HepG2 (cell line): ENCODE data around the gene UBE2M. TPM values are rescaled to one million over a fixed set of nuclear protein-coding genes. Genes with fewer than 3 reads are reported as not detected.

Experiments used
- CAMTA2 ChIP-seq: sonication (generic); formaldehyde crosslinking; IDR thresholded peaks from 2 replicates; pipeline ENCODE4 v1.4.0; 2020; ENCODE audit warnings: mild to moderate bottlenecking, missing genetic modification reagents, borderline replicate concordance
- CBX1 ChIP-seq: IDR thresholded peaks from one replicate; pipeline ENCODE4 v1.6.1; 2016; ENCODE audit warnings: antibody characterized with exemption, low read depth
- CHD4 ChIP-seq: fragments of 200-600 bp; sonication (generic); IDR thresholded peaks from 2 replicates; pipeline ENCODE4 v1.7.0; 2017; ENCODE audit warnings: mild to moderate bottlenecking, low read length, borderline replicate concordance
- ELF3 ChIP-seq: IDR thresholded peaks from 2 replicates; pipeline ENCODE4 v1.6.1; 2016; ENCODE audit warnings: missing genetic modification reagents, missing compliant biosample characterization
- GATA4 ChIP-seq: sonication (generic); IDR thresholded peaks from 2 replicates; pipeline ENCODE4 v1.6.1; 2016; ENCODE audit warnings: antibody characterized with exemption, low read depth, borderline replicate concordance
- HNF1B ChIP-seq: sonication (generic); formaldehyde crosslinking; IDR thresholded peaks from 2 replicates; pipeline ENCODE4 v1.5.1; 2020; ENCODE audit warnings: mild to moderate bottlenecking, moderate library complexity, missing genetic modification reagents
- MTA3 ChIP-seq: sonication (generic); formaldehyde crosslinking; IDR thresholded peaks from 2 replicates; pipeline ENCODE4 v1.4.0; 2020; ENCODE audit warnings: missing genetic modification reagents
- MYPOP ChIP-seq: sonication (generic); formaldehyde crosslinking; IDR thresholded peaks from 2 replicates; pipeline ENCODE4 v1.8.1; 2023; ENCODE audit warnings: mild to moderate bottlenecking, moderate library complexity, missing genetic modification reagents
- POGK ChIP-seq: sonication (generic); formaldehyde crosslinking; conservative IDR thresholded peaks from 2 replicates; pipeline ENCODE4 v1.8.0; 2022; ENCODE audit warnings: mild to moderate bottlenecking, moderate library complexity, missing genetic modification reagents
- RAD51 ChIP-seq: fragments of 450-650 bp; IDR thresholded peaks from 2 replicates; pipeline ENCODE4 v1.6.1; 2016; ENCODE audit warnings: borderline replicate concordance
- TBL1XR1 ChIP-seq: fragments of 150-350 bp; IDR thresholded peaks from 2 replicates; pipeline ENCODE4 v1.6.1; 2014; ENCODE audit warnings: borderline replicate concordance, low read length; ENCODE audit not compliant: partially characterized antibody
- TIGD3 ChIP-seq: sonication (generic); formaldehyde crosslinking; IDR thresholded peaks from 2 replicates; pipeline ENCODE4 v1.5.1; 2020; ENCODE audit warnings: mild to moderate bottlenecking, missing genetic modification reagents, borderline replicate concordance
- UBTF ChIP-seq: sonication (generic); formaldehyde crosslinking; IDR thresholded peaks from 2 replicates; pipeline ENCODE4 v1.4.0; 2020; ENCODE audit warnings: mild to moderate bottlenecking, missing genetic modification reagents
- ZNF333 ChIP-seq: sonication (generic); formaldehyde crosslinking; IDR thresholded peaks from 2 replicates; pipeline ENCODE4 v1.4.0; 2020; ENCODE audit warnings: mild to moderate bottlenecking, missing genetic modification reagents, borderline replicate concordance
- ZNF383 ChIP-seq: sonication (generic); formaldehyde crosslinking; IDR thresholded peaks from 2 replicates; pipeline ENCODE4 v1.4.0; 2020; ENCODE audit warnings: missing genetic modification reagents, mild to moderate bottlenecking, borderline replicate concordance
- ZNF549 ChIP-seq: sonication (generic); formaldehyde crosslinking; IDR thresholded peaks from 2 replicates; pipeline ENCODE4 v1.5.0; 2020; ENCODE audit warnings: missing genetic modification reagents
- ZNF558 ChIP-seq: sonication (generic); formaldehyde crosslinking; IDR thresholded peaks from 2 replicates; pipeline ENCODE4 v1.9.0; 2022; ENCODE audit warnings: mild to moderate bottlenecking, missing genetic modification reagents, borderline replicate concordance
- ZNF572 ChIP-seq: sonication (generic); formaldehyde crosslinking; IDR thresholded peaks from 2 replicates; pipeline ENCODE4 v1.5.1; 2020; ENCODE audit warnings: mild to moderate bottlenecking, missing genetic modification reagents
- ZNF580 ChIP-seq: IDR thresholded peaks from 2 replicates; pipeline ENCODE4 v1.6.1; 2016; ENCODE audit warnings: low read depth, borderline replicate concordance
- ZNF709 ChIP-seq: sonication (generic); formaldehyde crosslinking; IDR thresholded peaks from 2 replicates; pipeline ENCODE4 v1.5.0; 2020; ENCODE audit warnings: mild to moderate bottlenecking, missing genetic modification reagents
- polyA plus RNA-seq, 8 experiments: library from polyadenylated mRNA; depleted of rRNA in 3 of 8; stranded (reverse) in 7 of 8; unstranded in 1 of 8; fragments of >200 nt; fragmentation: Illumina TruSeq in 4 of 8; extraction: Trizol in 4 of 8; gene quantifications; 2 replicates each; pipeline versions ENCODE4 v1.2.1 to v1.2.3, GENCODE V29; 2011 to 2016; ENCODE audit warnings: low read depth in 4 of 8, missing spikeins in 1 of 8, mixed read lengths in 1 of 8; ENCODE audit not compliant: insufficient read depth in 1 of 8
- total RNA-seq, 5 experiments: library from RNA; depleted of rRNA; stranded (reverse); fragments of >200 nt; fragmentation: Illumina TruSeq; extraction: Trizol; gene quantifications; 2 replicates each; pipeline ENCODE4 v1.2.3, GENCODE V29; 2016; ENCODE audit warnings: low read depth in 1 of 5

Gene UBE2M
- total and polyA plus RNA-seq, 2 of the 13 experiments (the other 11 are each of a cell fraction or from before 2014, with no cell fraction given): 36.2 to 50.3 TPM

- peak; percentile 60 for TF ChIP-seq POGK (CRISPR knock-in tag)
- 0 out of 2 replicates have a peak, but pooled peaks have one; percentile 27 for TF ChIP-seq CAMTA2
- peak; percentile 90 for TF ChIP-seq CBX1
- TF ChIP-seq UBTF (CRISPR knock-in tag): peak; percentile 54; the same call in 1 of the 2 replicates
- no peak; the same call in 1 of the 2 replicates for TF ChIP-seq TIGD3 (CRISPR knock-in tag)
- TF ChIP-seq GATA4: 0 out of 2 replicates have a peak, but pooled peaks have one; percentile 29
- no peak for TF ChIP-seq HNF1B (CRISPR knock-in tag)
- no peak for TF ChIP-seq MTA3
- TF ChIP-seq ZNF558 (CRISPR knock-in tag): no peak; the same call in 1 of the 2 replicates
- no peak for TF ChIP-seq ZNF580
- no peak for TF ChIP-seq ZNF549 (CRISPR knock-in tag)
- TF ChIP-seq ZNF709 (CRISPR knock-in tag): no peak
- TF ChIP-seq ZNF572: no peak
- TF ChIP-seq RAD51: no peak
- TF ChIP-seq ZNF383 (CRISPR knock-in tag): no peak
- no peak for TF ChIP-seq ZNF333 (CRISPR knock-in tag)
- TF ChIP-seq MYPOP (CRISPR knock-in tag): peak; percentile 99
- TF ChIP-seq ELF3 (CRISPR knock-in tag): peak; percentile 62; the same call in 1 of the 2 replicates
- TF ChIP-seq CHD4: no peak
- no peak for TF ChIP-seq TBL1XR1
These were observed 44.5 kb downstream of the UBE2M start (continued) for GRCh38 chr19:58513694-58514563.
